GM12892 (cell line): ENCODE measurements around the gene FARP1.

Source experiments
- POLR2A ChIP-seq: IDR thresholded peaks from 2 replicates; pipeline ENCODE4 v1.6.1; 2011; ENCODE audit warnings: low read depth, low read length, control low read depth
- POLR2AphosphoS5 ChIP-seq: IDR thresholded peaks from 2 replicates; pipeline ENCODE4 v1.6.1; 2011; ENCODE audit warnings: low read depth, low read length, control low read depth
- TAF1 ChIP-seq: IDR thresholded peaks from 2 replicates; pipeline ENCODE4 v1.6.1; 2011; ENCODE audit warnings: low read depth, mild to moderate bottlenecking, control low read depth, low read length, borderline replicate concordance

DNA sequence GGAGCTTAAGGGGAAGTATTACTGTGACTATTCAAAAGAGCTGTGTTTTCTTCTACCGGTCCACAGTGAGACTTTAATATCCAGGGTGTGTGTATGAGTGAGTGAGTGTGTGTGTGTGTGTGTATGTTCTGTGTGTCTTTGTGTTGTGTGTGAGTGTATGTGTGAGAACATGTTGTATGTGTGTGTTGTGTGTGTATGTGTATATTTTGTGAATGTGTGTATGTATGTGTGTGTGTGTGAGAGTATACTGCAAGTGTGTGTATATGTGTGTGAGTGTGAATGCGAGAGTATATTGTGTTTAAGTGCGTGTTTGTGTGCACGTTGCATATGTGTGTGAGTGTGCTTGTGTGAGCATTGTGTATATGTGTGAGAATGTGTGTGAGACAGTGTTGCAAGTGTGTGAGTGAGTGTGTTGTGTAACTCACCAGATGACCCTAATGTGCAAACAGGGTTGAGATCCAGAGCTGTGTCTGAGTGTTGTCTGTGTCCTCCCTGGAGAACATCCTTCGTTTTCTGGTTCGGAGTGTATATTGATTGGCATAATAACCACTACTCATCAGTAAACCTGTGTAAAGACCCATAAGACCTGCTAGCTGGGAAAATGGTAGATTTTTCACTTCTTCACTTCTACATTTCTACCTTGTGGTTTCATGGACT, 135.3 kb downstream of the FARP1 start:
- TF ChIP-seq TAF1 (no peak), POLR2A (no peak), POLR2AphosphoS5 (no peak)
